Measurements from ENCODE around the gene PODXL2. TPM values are rescaled to one million over a fixed set of nuclear protein-coding genes. Genes with fewer than 3 reads are reported as not detected.

PODXL2 gene
- total RNA-seq, 3 donors from 2014 or later: 8.8 to 10.6 (median 8.8) TPM

GRCh38 chr3:127646501-127647046 lies 17.6 kb downstream of the PODXL2 start:
- Histone ChIP-seq H3K27me3 (no peaks in the 10 kb centered on the region), H3K27ac (no peak overlapping the region), H3K4me1 (no peaks in the 10 kb centered on the region), H3K4me3 (no peak overlapping the region), H3K9me3 (no peaks in the 10 kb centered on the region), H3K36me3 (no peaks in the 10 kb centered on the region)
- no peak for DNase-seq (ENCODE audit: low spot score in 2 of 2)
- TF ChIP-seq, protein P1, sequence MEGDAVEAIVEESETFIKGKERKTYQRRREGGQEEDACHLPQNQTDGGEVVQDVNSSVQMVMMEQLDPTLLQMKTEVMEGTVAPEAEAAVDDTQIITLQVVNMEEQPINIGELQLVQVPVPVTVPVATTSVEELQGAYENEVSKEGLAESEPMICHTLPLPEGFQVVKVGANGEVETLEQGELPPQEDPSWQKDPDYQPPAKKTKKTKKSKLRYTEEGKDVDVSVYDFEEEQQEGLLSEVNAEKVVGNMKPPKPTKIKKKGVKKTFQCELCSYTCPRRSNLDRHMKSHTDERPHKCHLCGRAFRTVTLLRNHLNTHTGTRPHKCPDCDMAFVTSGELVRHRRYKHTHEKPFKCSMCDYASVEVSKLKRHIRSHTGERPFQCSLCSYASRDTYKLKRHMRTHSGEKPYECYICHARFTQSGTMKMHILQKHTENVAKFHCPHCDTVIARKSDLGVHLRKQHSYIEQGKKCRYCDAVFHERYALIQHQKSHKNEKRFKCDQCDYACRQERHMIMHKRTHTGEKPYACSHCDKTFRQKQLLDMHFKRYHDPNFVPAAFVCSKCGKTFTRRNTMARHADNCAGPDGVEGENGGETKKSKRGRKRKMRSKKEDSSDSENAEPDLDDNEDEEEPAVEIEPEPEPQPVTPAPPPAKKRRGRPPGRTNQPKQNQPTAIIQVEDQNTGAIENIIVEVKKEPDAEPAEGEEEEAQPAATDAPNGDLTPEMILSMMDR (IDR thresholded peaks at IDR 0.05): no peak
- TF ChIP-seq POLR2A (IDR thresholded peaks at IDR 0.05) (no peak), POLR2AphosphoS5 (IDR thresholded peaks at IDR 0.05) (no peak)
- intact Hi-C loops (cut with DNase I; ENCODE audit: low total_unique reads): no loop called here

DNA sequence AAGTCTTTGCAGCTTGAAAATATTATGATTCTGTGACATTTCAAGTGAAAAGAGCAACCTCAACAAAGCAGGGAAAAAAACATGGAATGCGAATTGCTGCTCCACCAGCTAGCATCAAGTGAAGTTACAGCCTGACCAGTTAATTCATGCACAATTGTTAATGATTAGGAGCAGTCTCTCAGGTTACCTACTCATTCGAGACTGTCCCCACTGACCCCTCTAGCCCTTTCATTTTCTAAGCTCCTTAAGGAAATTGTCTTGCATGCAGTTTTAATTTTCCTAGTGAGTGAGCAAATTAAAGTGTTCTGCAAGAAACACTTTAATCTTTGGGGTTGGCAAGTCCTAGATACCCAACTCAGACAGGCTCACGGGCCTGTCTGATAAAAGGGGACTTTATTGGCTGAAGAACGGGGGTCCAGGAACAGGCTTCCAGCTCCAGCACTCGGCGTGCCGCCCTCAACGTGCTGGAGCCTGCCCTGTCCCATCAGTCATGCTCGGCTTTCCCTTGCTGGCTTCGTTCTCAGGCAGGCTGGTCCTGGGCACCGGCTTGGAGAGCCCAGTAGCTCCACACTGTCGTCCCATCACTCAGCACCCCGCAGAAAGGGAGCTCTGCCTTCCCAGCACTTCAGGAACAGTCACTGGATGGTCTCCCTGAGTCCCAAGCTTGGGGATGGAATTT lies 18.3 kb downstream of the PODXL2 start:
- Histone ChIP-seq H3K36me3 (no peaks in the 10 kb centered on the region), H3K4me3 (no peak overlapping the region), H3K27ac (no peak overlapping the region), H3K4me1 (no peaks in the 10 kb centered on the region), H3K27me3 (no peaks in the 10 kb centered on the region), H3K9me3 (no peaks in the 10 kb centered on the region)
- TF ChIP-seq, protein P1 (IDR thresholded peaks at IDR 0.05): no peak
- TF ChIP-seq POLR2A (IDR thresholded peaks at IDR 0.05): no peak
- TF ChIP-seq POLR2AphosphoS5 (IDR thresholded peaks at IDR 0.05): no peak
- DNase-seq (ENCODE audit: low spot score in 2 of 2): no peak
- intact Hi-C loops (cut with DNase I; ENCODE audit: low total_unique reads): no loop called here

DNA sequence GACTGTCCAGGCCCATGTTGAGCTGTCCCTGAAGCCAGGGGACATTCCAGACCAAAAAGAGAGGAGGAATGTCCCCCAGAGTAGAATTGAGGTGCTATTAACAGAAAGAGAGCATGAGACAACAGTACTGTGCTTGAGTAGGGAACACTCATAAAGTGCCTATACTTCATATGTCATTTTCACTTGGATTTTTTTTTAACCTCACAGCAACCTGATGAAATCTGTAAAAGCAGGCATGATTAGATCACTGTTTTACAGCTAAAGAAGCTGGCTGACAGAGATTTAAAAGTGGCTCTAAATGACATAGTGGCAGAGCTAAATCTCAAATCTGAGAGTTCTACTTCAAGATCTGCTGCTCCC lies 18.8 kb downstream of the PODXL2 start:
- H3K9me3 ChIP-seq: no peaks in the 10 kb centered on the region
- no peaks in the 10 kb centered on the region for H3K36me3 ChIP-seq
- H3K4me1 ChIP-seq: no peaks in the 10 kb centered on the region
- no peak for DNase-seq (ENCODE audit: low spot score in 2 of 2)
- no peaks in the 10 kb centered on the region for H3K27me3 ChIP-seq
- no peak overlapping the region for H3K27ac ChIP-seq
- intact Hi-C loops (cut with DNase I; ENCODE audit: low total_unique reads): no loop called here
- TF ChIP-seq POLR2A (IDR thresholded peaks at IDR 0.05): no peak
- no peak for TF ChIP-seq POLR2AphosphoS5 (IDR thresholded peaks at IDR 0.05)
- TF ChIP-seq, protein P1 (IDR thresholded peaks at IDR 0.05): no peak
- no peak overlapping the region for H3K4me3 ChIP-seq

GRCh38 chr3:127650236-127650635 lies 21.3 kb downstream of the PODXL2 start:
- TF ChIP-seq POLR2A (IDR thresholded peaks at IDR 0.05) (no peak), POLR2AphosphoS5 (IDR thresholded peaks at IDR 0.05) (no peak)
- TF ChIP-seq, protein P1 (IDR thresholded peaks at IDR 0.05): no peak
- no peaks in the 10 kb centered on the region for H3K4me1 ChIP-seq
- no peaks in the 10 kb centered on the region for H3K27me3 ChIP-seq
- intact Hi-C loops (cut with DNase I; ENCODE audit: low total_unique reads): no loop called here
- no peak overlapping the region for H3K27ac ChIP-seq
- no peak overlapping the region for H3K4me3 ChIP-seq
- H3K36me3 ChIP-seq: no peaks in the 10 kb centered on the region
- no peaks in the 10 kb centered on the region for H3K9me3 ChIP-seq
- DNase-seq (ENCODE audit: low spot score in 2 of 2): no peak

DNA sequence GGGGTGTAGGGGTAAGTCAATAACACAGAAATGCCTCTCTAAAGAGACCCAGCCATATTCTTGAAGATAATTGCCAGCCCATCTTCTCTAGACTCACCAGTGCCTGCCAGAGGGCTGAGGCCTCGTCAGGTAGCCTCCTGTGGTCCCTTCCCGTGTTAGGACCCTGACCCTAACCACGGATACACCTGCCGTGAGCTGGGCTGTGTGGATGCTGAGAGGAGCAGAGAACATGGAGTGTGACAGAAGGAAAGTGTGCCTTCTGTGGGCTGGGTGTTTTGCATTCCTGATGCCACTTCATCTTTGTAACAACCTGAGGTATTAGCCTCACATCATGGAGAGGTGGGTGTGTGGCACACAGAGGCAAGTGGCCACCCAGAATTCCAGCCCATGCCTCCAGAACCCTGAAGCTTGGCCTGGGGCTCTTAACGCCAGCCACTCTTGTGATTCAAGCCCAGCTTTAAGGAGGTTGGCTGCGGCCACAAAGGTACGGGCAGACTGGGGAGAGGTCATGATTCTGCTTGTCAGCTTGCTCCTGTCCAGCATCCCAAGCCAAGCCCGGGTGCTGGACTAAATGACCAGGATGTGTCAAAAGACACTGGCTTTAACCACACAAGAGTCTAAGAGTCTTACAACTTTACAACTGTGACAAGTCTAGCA lies 22.7 kb downstream of the PODXL2 start:
- Histone ChIP-seq H3K9me3 (no peaks in the 10 kb centered on the region), H3K27me3 (no peaks in the 10 kb centered on the region), H3K27ac (no peak overlapping the region), H3K4me3 (no peak overlapping the region), H3K4me1 (no peaks in the 10 kb centered on the region), H3K36me3 (no peaks in the 10 kb centered on the region)
- no peak for TF ChIP-seq POLR2A (IDR thresholded peaks at IDR 0.05)
- TF ChIP-seq, protein P1 (IDR thresholded peaks at IDR 0.05): no peak
- TF ChIP-seq POLR2AphosphoS5 (IDR thresholded peaks at IDR 0.05): no peak
- DNase-seq (ENCODE audit: low spot score in 2 of 2): no peak
- intact Hi-C loops (cut with DNase I; ENCODE audit: low total_unique reads): no loop called here

Data from breast epithelium (tissue), 4 donors.